ENCODE data around the gene NARF.
"Not testable (repeated sequence)": the region's sequence is repeated elsewhere in the genome, so short reads cannot be mapped to it uniquely, and the experiment has no call there.

NARF gene

GRCh38 chr17:82511642-82512041 lies 53.1 kb downstream of the NARF start:
- not testable (repeated sequence) for DNase-seq (ENCODE audit: low read depth); H3K4me1 ChIP-seq (ENCODE audit: control insufficient read depth, insufficient read depth, low read length); H3K36me3 ChIP-seq (ENCODE audit: control insufficient read depth, insufficient read depth, low read length, severe bottlenecking); H3K27me3 ChIP-seq (replicated peaks; ENCODE audit: control insufficient read depth, insufficient read depth, low read length); H3K9ac ChIP-seq (ENCODE audit: low read length); H3K9me3 ChIP-seq (ENCODE audit: control insufficient read depth, low read length)
- H3K4me3 ChIP-seq (ENCODE audit: low read length) = peak overlapping the region; percentile 20

- not testable (repeated sequence) for DNase-seq (ENCODE audit: low read depth); H3K9ac ChIP-seq (ENCODE audit: low read length); H3K4me3 ChIP-seq (ENCODE audit: low read length); H3K4me1 ChIP-seq (ENCODE audit: control insufficient read depth, insufficient read depth, low read length); H3K27me3 ChIP-seq (replicated peaks; ENCODE audit: control insufficient read depth, insufficient read depth, low read length); H3K9me3 ChIP-seq (ENCODE audit: control insufficient read depth, low read length); H3K36me3 ChIP-seq (ENCODE audit: control insufficient read depth, insufficient read depth, low read length, severe bottlenecking)
Observed at GRCh38 chr17:82513864-82514263, 55.3 kb downstream of the NARF start.

DNA sequence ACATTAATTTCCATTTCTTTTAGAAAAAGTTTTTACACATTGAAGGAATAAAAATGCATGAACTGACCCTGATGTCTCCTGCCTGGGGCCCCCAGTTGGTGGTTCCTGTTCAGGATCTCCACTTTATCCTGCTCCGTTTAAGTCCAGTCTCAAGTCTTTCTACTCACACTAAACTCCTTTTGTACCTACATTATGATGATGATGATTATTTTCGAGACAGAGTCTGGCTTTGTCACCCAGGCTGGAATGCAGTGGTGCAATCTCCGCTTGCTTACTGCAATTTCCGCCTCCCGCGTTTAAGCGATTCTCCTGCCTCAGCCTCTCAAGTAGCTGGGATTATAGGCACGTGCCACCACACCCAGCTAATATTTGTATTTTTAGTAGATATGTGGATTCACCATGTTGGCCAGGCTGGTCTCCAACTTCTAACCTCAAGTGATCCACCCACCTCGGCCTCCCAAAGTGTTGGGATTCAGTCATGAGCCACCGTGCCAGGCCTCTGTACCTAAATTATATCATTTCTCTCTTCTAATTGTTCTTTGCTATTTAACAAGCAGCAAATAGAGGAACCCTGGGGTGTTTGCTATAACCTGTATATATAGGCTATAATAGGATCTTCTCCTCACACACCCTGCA lies 58.8 kb downstream of the NARF start:
- Histone ChIP-seq H3K4me1 (ENCODE audit: control insufficient read depth, insufficient read depth, low read length) (peaks cover 5% of the 10 kb centered on the region), H3K9me3 (ENCODE audit: control insufficient read depth, low read length) (no peaks in the 10 kb centered on the region), H3K9ac (ENCODE audit: low read length) (no peak overlapping the region), H3K4me3 (ENCODE audit: low read length) (no peak overlapping the region), H3K36me3 (ENCODE audit: control insufficient read depth, insufficient read depth, low read length, severe bottlenecking) (no peaks in the 10 kb centered on the region), H3K27me3 (replicated peaks; ENCODE audit: control insufficient read depth, insufficient read depth, low read length) (no peaks in the 10 kb centered on the region)
- DNase-seq (ENCODE audit: low read depth) = no peak

DNA sequence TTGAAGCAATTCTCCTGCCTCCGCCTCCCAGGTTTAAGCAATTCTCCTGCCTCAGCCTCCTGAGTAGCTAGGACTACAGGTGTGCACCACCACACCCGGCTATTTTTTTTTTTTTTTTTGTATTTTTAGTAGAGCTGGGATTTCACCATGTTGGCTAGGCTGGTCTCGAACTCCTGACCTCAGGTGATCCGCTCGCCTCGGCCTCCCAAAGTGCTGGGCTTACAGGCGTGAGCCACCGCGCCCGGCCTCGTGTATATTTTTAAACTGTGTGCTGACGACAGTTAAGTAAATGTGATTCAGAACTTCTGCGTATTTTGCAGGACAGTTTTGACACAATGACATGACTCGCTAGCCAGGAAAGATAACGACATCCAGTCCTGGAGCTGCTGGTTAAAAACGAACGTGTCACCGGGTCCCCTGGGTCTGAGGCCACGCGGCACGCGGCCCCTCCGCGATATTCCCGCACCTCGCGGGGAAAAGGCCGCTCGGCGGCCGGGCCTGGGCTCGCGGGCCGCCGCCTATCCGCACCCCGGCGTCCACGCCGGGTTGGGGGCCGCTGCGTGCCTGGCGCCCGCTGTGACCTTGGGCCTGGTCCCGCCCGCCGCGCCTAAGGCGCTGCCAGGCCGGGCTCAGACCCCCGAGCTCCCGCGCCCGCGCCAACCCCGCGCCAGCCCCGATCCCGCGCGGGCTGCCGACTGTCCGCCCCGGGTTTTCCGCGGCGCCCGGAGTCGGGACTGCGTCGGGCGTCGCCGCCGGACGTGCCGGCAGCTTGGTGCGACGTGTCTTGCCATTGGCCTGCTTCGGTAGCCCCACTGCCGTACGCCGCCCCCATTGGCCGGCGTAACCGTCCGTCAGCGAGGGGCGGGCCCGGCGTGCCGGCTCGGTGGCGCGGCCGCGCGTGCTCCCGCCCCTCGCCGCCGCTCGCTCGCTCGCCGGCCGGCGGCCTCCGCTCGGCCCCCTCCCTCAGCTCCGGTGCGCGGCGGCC lies 60.6 kb downstream of the NARF start, which contains the start of gene FOXK2:
Gene FOXK2 (plus strand): TSS at position 907 of the 985 bp plus-strand sequence. CDS start 157 bp downstream, outside the sequence.
- Histone ChIP-seq H3K4me1 (ENCODE audit: control insufficient read depth, insufficient read depth, low read length) (peaks cover 5% of the 10 kb centered on the region), H3K4me3 (ENCODE audit: low read length) (peak within 1 kb of the TSS; percentile 84), H3K9me3 (ENCODE audit: control insufficient read depth, low read length) (no peaks in the 10 kb centered on the region), H3K36me3 (ENCODE audit: control insufficient read depth, insufficient read depth, low read length, severe bottlenecking) (no peaks in the 10 kb centered on the region), H3K27me3 (replicated peaks; ENCODE audit: control insufficient read depth, insufficient read depth, low read length) (no peaks in the 10 kb centered on the region), H3K9ac (ENCODE audit: low read length) (peak within 1 kb of the TSS; percentile 92)
- DNase-seq (ENCODE audit: low read depth) = peak; percentile 97

DNA sequence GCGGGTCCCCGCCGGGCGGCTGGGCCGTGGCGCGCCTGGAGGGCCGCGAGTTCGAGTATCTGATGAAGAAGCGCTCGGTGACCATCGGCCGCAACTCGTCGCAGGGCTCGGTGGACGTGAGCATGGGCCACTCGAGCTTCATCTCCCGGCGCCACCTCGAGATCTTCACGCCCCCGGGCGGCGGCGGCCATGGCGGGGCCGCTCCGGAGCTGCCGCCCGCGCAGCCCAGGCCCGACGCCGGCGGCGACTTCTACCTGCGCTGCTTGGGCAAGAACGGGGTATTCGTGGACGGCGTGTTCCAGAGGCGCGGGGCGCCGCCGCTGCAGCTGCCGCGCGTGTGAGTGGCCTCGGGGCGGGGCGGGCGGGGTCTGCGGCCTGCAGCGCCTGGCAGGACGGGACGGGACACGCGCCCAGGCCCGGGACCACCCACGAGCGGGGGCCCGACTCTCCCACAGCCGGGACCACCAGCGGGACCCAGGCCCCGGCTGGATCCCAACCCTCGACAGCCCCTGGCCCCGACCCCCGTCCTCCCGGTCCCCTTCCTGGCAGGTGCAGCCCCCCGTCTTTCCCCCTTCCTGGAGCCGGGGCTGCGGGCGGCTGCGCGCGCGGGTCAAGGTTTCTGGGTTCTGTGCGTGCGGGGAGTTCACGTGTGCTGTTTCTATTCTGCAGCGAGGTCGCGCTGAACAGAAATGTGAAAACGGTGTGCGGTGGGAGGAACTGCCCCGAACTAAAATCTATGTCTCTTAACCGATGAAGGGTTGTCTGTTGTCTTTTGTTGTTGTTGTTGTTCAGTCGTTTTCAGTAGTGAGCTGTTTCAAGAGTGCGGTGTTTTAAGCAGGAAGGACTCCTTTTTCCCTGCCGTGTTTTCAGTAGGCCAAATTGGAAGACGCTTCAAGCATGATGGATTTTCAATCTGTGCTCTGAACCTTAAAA lies 61.7 kb downstream of the NARF start:
- peaks cover 7% of the 10 kb centered on the region for H3K4me1 ChIP-seq (ENCODE audit: control insufficient read depth, insufficient read depth, low read length)
- H3K36me3 ChIP-seq (ENCODE audit: control insufficient read depth, insufficient read depth, low read length, severe bottlenecking) = no peaks in the 10 kb centered on the region
- H3K4me3 ChIP-seq (ENCODE audit: low read length) = peak overlapping the region; percentile 84
- no peaks in the 10 kb centered on the region for H3K27me3 ChIP-seq (replicated peaks; ENCODE audit: control insufficient read depth, insufficient read depth, low read length)
- peak; percentile 68 for DNase-seq (ENCODE audit: low read depth)
- peak overlapping the region; percentile 79 for H3K9ac ChIP-seq (ENCODE audit: low read length)
- no peaks in the 10 kb centered on the region for H3K9me3 ChIP-seq (ENCODE audit: control insufficient read depth, low read length)

DNA sequence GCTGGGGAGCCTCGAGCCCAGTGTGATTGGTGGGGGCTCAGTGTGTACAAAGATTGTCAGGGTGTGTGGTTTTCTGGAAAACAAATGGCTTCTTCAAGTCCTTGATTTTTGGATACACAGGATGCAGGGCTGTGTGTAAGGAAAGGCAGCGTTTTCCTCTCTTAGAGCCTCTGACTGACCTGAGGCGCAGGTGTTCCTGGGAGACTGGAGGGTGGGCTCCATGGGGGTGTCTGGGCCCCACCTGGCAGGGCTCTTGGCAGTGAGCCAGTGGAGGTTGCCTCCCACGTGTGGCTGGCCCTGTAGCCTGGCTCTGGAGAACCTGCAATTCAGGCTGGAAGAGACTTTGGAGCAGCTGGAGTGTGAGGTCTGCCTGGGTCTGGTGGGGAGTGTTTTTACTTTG lies 66.0 kb downstream of the NARF start:
- no peak for DNase-seq (ENCODE audit: low read depth)
- Histone ChIP-seq H3K27me3 (replicated peaks; ENCODE audit: control insufficient read depth, insufficient read depth, low read length) (no peaks in the 10 kb centered on the region), H3K9ac (ENCODE audit: low read length) (no peak overlapping the region), H3K4me1 (ENCODE audit: control insufficient read depth, insufficient read depth, low read length) (peaks cover 35% of the 10 kb centered on the region), H3K9me3 (ENCODE audit: control insufficient read depth, low read length) (no peaks in the 10 kb centered on the region), H3K4me3 (ENCODE audit: low read length) (no peak overlapping the region), H3K36me3 (ENCODE audit: control insufficient read depth, insufficient read depth, low read length, severe bottlenecking) (no peaks in the 10 kb centered on the region)

DNA sequence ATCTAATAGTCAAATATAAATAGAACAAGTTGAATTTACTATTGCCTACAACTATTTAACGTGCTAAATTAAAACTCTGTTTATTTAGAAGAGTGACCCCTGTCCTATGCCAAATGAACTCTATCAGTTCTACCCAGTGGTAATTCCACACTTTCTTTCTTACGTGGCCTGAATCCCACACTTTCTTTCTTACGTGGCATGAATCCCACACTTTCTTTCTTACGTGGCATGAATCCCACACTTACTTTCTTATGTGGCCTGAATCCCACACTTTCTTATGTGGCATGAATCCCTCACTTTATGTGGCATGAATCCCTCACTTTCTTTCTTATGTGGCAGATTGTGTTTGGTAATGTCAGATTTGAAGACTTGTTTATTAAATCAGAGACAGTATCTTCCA lies 67.2 kb downstream of the NARF start:
- no peaks in the 10 kb centered on the region for H3K36me3 ChIP-seq (ENCODE audit: control insufficient read depth, insufficient read depth, low read length, severe bottlenecking)
- peaks cover 42% of the 10 kb centered on the region for H3K4me1 ChIP-seq (ENCODE audit: control insufficient read depth, insufficient read depth, low read length)
- no peaks in the 10 kb centered on the region for H3K27me3 ChIP-seq (replicated peaks; ENCODE audit: control insufficient read depth, insufficient read depth, low read length)
- H3K9ac ChIP-seq (ENCODE audit: low read length) = no peak overlapping the region
- H3K9me3 ChIP-seq (ENCODE audit: control insufficient read depth, low read length) = no peaks in the 10 kb centered on the region
- no peak for DNase-seq (ENCODE audit: low read depth)
- no peak overlapping the region for H3K4me3 ChIP-seq (ENCODE audit: low read length)

DNA sequence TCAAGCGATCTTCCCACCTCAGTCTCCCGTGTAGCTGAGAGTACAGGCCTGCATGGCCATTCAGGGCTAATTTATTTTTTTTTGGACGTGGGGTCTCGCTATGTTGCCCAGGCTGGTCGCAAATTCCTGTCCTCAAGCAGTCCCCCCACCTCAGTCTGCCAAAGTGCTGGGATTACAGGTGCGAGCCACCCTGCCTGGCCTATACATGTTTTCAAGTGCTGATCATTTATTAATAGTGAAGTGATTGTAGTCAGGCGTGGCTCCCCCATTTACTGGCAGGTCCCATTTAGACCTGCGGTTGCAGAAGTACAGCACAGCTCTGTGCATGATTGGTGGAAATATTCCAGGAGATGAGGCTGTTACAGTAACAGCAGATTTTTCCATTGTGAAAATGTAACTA lies 69.4 kb downstream of the NARF start:
- H3K36me3 ChIP-seq (ENCODE audit: control insufficient read depth, insufficient read depth, low read length, severe bottlenecking) = no peaks in the 10 kb centered on the region
- no peak overlapping the region for H3K9ac ChIP-seq (ENCODE audit: low read length)
- no peaks in the 10 kb centered on the region for H3K27me3 ChIP-seq (replicated peaks; ENCODE audit: control insufficient read depth, insufficient read depth, low read length)
- H3K4me1 ChIP-seq (ENCODE audit: control insufficient read depth, insufficient read depth, low read length) = peaks cover 46% of the 10 kb centered on the region
- H3K9me3 ChIP-seq (ENCODE audit: control insufficient read depth, low read length) = no peaks in the 10 kb centered on the region
- DNase-seq (ENCODE audit: low read depth) = no peak
- peak overlapping the region; percentile 0 for H3K4me3 ChIP-seq (ENCODE audit: low read length)

- peak overlapping the region; percentile 0 for H3K4me3 ChIP-seq (ENCODE audit: low read length)
- H3K4me1 ChIP-seq (ENCODE audit: control insufficient read depth, insufficient read depth, low read length) = peaks cover 46% of the 10 kb centered on the region
- DNase-seq (ENCODE audit: low read depth) = no peak
- H3K9ac ChIP-seq (ENCODE audit: low read length) = peak overlapping the region; percentile 29
- no peaks in the 10 kb centered on the region for H3K9me3 ChIP-seq (ENCODE audit: control insufficient read depth, low read length)
- H3K36me3 ChIP-seq (ENCODE audit: control insufficient read depth, insufficient read depth, low read length, severe bottlenecking) = no peaks in the 10 kb centered on the region
- no peaks in the 10 kb centered on the region for H3K27me3 ChIP-seq (replicated peaks; ENCODE audit: control insufficient read depth, insufficient read depth, low read length)
Observed at GRCh38 chr17:82528484-82529265, 70.1 kb downstream of the NARF start.

- H3K9me3 ChIP-seq (ENCODE audit: control insufficient read depth, low read length) = no peaks in the 10 kb centered on the region
- H3K4me3 ChIP-seq (ENCODE audit: low read length) = no peak overlapping the region
- no peaks in the 10 kb centered on the region for H3K36me3 ChIP-seq (ENCODE audit: control insufficient read depth, insufficient read depth, low read length, severe bottlenecking)
- H3K27me3 ChIP-seq (replicated peaks; ENCODE audit: control insufficient read depth, insufficient read depth, low read length) = no peaks in the 10 kb centered on the region
- peaks cover 46% of the 10 kb centered on the region for H3K4me1 ChIP-seq (ENCODE audit: control insufficient read depth, insufficient read depth, low read length)
- H3K9ac ChIP-seq (ENCODE audit: low read length) = no peak overlapping the region
- DNase-seq (ENCODE audit: low read depth) = no peak
Observed at GRCh38 chr17:82529914-82530300, 71.4 kb downstream of the NARF start.

Measured in adipocyte (in vitro differentiated cells).